ENCODE results near the gene COA1.

GRCh38 chr7:43769791-43770465 is 40.6 kb upstream of the COA1 start:
- TF ChIP-seq CTCF (IDR thresholded peaks at IDR 0.05), result no peak
- no peak for TF ChIP-seq POLR2A (IDR thresholded peaks at IDR 0.05)
